K562 (cell line): ENCODE measurements around the gene NBPF4. TPM values are rescaled to one million over a fixed set of nuclear protein-coding genes. Genes with fewer than 3 reads are reported as not detected.

Experiments
- ATF3 ChIP-seq, 2 experiments: fragments of 450-650 bp in 1 of 2; sonication (generic) in 1 of 2; formaldehyde crosslinking in 1 of 2; IDR thresholded peaks in 1 of 2; conservative IDR thresholded peaks in 1 of 2; 2 replicates each; pipeline versions ENCODE4 v1.6.1 to v1.8.1; 2016 to 2023; ENCODE audit warnings: mild to moderate bottlenecking in 2 of 2, moderate library complexity in 2 of 2, inconsistent platforms in 1 of 2, missing genetic modification reagents in 1 of 2
- CTBP1 ChIP-seq: fragments of 450-650 bp; IDR thresholded peaks from 2 replicates; pipeline ENCODE4 v1.6.1; 2016; ENCODE audit warnings: borderline replicate concordance
- DMBX1 ChIP-seq: fragments of 250-450 bp; sonication (Bioruptor Pico); IDR thresholded peaks from 2 replicates; pipeline ENCODE4 v1.8.0; 2022; ENCODE audit warnings: inconsistent platforms, mild to moderate bottlenecking, moderate library complexity, borderline replicate concordance
- HDAC2 ChIP-seq: fragments of 450-650 bp; IDR thresholded peaks from 2 replicates; pipeline ENCODE4 v1.6.1; 2016; ENCODE audit warnings: mild to moderate bottlenecking
- HOMEZ ChIP-seq: fragments of 250-450 bp; sonication (Bioruptor Pico); IDR thresholded peaks from 2 replicates; pipeline ENCODE4 v1.4.0; 2020; ENCODE audit warnings: mild to moderate bottlenecking, moderate library complexity
- NFIC ChIP-seq: fragments of 450-650 bp; IDR thresholded peaks from 2 replicates; pipeline ENCODE4 v1.6.1; 2017; ENCODE audit warnings: mild to moderate bottlenecking, inconsistent platforms
- NKRF ChIP-seq: fragments of 450-650 bp; IDR thresholded peaks from 2 replicates; pipeline ENCODE4 v1.6.1; 2016; ENCODE audit warnings: borderline replicate concordance
- NR1H2 ChIP-seq: sonication (generic); formaldehyde crosslinking; IDR thresholded peaks from 2 replicates; pipeline ENCODE4 v1.4.0; 2020; ENCODE audit warnings: mild to moderate bottlenecking, missing genetic modification reagents
- PKNOX1 ChIP-seq: fragments of 450-650 bp; IDR thresholded peaks from 2 replicates; pipeline ENCODE4 v1.6.1; 2016
- RFX7 ChIP-seq: fragments of 250-450 bp; sonication (Bioruptor Pico); IDR thresholded peaks from 2 replicates; pipeline ENCODE4 v1.5.1; 2021; ENCODE audit warnings: mild to moderate bottlenecking
- SMARCC2 ChIP-seq: fragments of 450-650 bp; IDR thresholded peaks from 2 replicates; pipeline ENCODE4 v1.6.1; 2017; ENCODE audit warnings: antibody characterized with exemption, moderate library complexity, mild to moderate bottlenecking, low read depth
- STAG1 ChIP-seq: sonication (generic); formaldehyde crosslinking; IDR thresholded peaks from 2 replicates; pipeline ENCODE4 v1.5.0; 2020; ENCODE audit warnings: missing genetic modification reagents, borderline replicate concordance
- ZBTB34 ChIP-seq: fragments of 250-450 bp; sonication (Bioruptor Pico); IDR thresholded peaks from 2 replicates; pipeline ENCODE4 v1.8.0; 2021; ENCODE audit warnings: mild to moderate bottlenecking, moderate library complexity
- ZNF239 ChIP-seq: fragments of 250-450 bp; sonication (Bioruptor Pico); IDR thresholded peaks from 2 replicates; pipeline ENCODE4 v1.4.0; 2020; ENCODE audit warnings: mild to moderate bottlenecking
- ZNF263 ChIP-seq: sonication (generic); formaldehyde crosslinking; IDR thresholded peaks from 2 replicates; pipeline ENCODE4 v1.8.0; 2022; ENCODE audit warnings: mild to moderate bottlenecking, missing genetic modification reagents, borderline replicate concordance
- ZNF695 ChIP-seq: fragments of 450-650 bp; formaldehyde crosslinking; IDR thresholded peaks from 2 replicates; pipeline ENCODE4 v1.4.0; 2020; ENCODE audit warnings: mild to moderate bottlenecking, moderate library complexity
- ZSCAN32 ChIP-seq: fragments of 450-650 bp; formaldehyde crosslinking; IDR thresholded peaks from 2 replicates; pipeline ENCODE4 v1.4.0; 2020; ENCODE audit warnings: mild to moderate bottlenecking, moderate library complexity
- polyA plus RNA-seq, 8 experiments: library from polyadenylated mRNA; depleted of rRNA in 4 of 8; stranded (reverse) in 5 of 8; unstranded in 3 of 8; fragments of >200 nt; fragmentation: Nextera tagmentation in 2 of 8; fragmentation: Illumina TruSeq in 1 of 8; extraction: Ambion mirVana in 2 of 8; extraction: Trizol in 1 of 8; gene quantifications; 2 replicates each; pipeline versions ENCODE4 v1.2.1 to v1.2.3, GENCODE V29; 2011 to 2014; ENCODE audit warnings: inconsistent platforms in 1 of 8, missing spikeins in 1 of 8
- total RNA-seq, 7 experiments: library from RNA; depleted of rRNA in 6 of 7; stranded (reverse); fragments of >200 nt in 6 of 7; fragmentation: Illumina TruSeq in 2 of 7; extraction: Trizol in 2 of 7; gene quantifications; 2 replicates each; pipeline versions ENCODE4 v1.2.1 to v1.2.3, GENCODE V29; 2011 to 2021; ENCODE audit warnings: low replicate concordance in 1 of 7
- TF ChIP-seq, protein P1 (sequence below): sonication (generic); formaldehyde crosslinking; IDR thresholded peaks from 2 replicates; pipeline ENCODE4 v1.8.1; 2023; ENCODE audit warnings: mild to moderate bottlenecking, missing genetic modification reagents

The NBPF4 gene
- total and polyA plus RNA-seq, 9 of the 15 experiments (the other 6 are each of a cell fraction or from before 2014, with no cell fraction given): 3.6 to 10.4 (median 5.9) TPM

- TF ChIP-seq, protein P1, sequence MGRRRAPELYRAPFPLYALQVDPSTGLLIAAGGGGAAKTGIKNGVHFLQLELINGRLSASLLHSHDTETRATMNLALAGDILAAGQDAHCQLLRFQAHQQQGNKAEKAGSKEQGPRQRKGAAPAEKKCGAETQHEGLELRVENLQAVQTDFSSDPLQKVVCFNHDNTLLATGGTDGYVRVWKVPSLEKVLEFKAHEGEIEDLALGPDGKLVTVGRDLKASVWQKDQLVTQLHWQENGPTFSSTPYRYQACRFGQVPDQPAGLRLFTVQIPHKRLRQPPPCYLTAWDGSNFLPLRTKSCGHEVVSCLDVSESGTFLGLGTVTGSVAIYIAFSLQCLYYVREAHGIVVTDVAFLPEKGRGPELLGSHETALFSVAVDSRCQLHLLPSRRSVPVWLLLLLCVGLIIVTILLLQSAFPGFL (CRISPR knock-in tag): peak; percentile 71; the same call in 1 of the 2 replicates
- TF ChIP-seq ZSCAN32 (no peak), ZBTB34 (CRISPR knock-in tag) (no peak), NKRF (no peak; the same call in 1 of the 2 replicates), NR1H2 (no peak), ATF3 (IDR thresholded peaks at IDR 0.05) (no peak), ATF3 (CRISPR knock-in tag; conservative IDR thresholded peaks at IDR 0.05) (0 out of 2 replicates have a peak, but pooled peaks have one; percentile 33), NFIC (peak; percentile 52), CTBP1 (peak; percentile 95), ZNF695 (CRISPR knock-in tag) (no peak), ZNF239 (CRISPR knock-in tag) (0 out of 2 replicates have a peak, but pooled peaks have one; percentile 8), HOMEZ (CRISPR knock-in tag) (0 out of 2 replicates have a peak, but pooled peaks have one; percentile 72), SMARCC2 (no peak), HDAC2 (no peak), ZNF263 (CRISPR knock-in tag) (peak; percentile 65), RFX7 (CRISPR knock-in tag) (no peak), DMBX1 (CRISPR knock-in tag) (0 out of 2 replicates have a peak, but pooled peaks have one; percentile 15), STAG1 (no peak), PKNOX1 (no peak)
Observed at GRCh38 chr1:108199781-108200686, 43.8 kb downstream of the NBPF4 start, which contains the start of gene SLC25A24 (continued).
